Measurements from ENCODE around the gene ANKS1B.

ANKS1B gene

GRCh38 chr12:99960311-99960710, 24.4 kb downstream of the ANKS1B start:
- Histone ChIP-seq H3K4me1 (ENCODE audit: control insufficient read depth, insufficient read depth, low read length) (peaks cover 21% of the 10 kb centered on the region), H3K4me3 (ENCODE audit: low read length) (peak overlapping the region; percentile 66), H3K36me3 (ENCODE audit: control insufficient read depth, insufficient read depth, low read length, severe bottlenecking) (no peaks in the 10 kb centered on the region), H3K9ac (ENCODE audit: low read length) (peak overlapping the region; percentile 37), H3K27me3 (replicated peaks; ENCODE audit: control insufficient read depth, insufficient read depth, low read length) (no peaks in the 10 kb centered on the region), H3K9me3 (ENCODE audit: control insufficient read depth, low read length) (no peaks in the 10 kb centered on the region)
- DNase-seq (ENCODE audit: low read depth), result peak; percentile 52

GRCh38 chr12:99959549-99960170, 25.1 kb downstream of the ANKS1B start:
- H3K27me3 ChIP-seq (replicated peaks; ENCODE audit: control insufficient read depth, insufficient read depth, low read length), result no peaks in the 10 kb centered on the region
- DNase-seq (ENCODE audit: low read depth), result peak; percentile 87
- peak overlapping the region; percentile 66 for H3K4me3 ChIP-seq (ENCODE audit: low read length)
- H3K4me1 ChIP-seq (ENCODE audit: control insufficient read depth, insufficient read depth, low read length), result peaks cover 25% of the 10 kb centered on the region
- H3K9me3 ChIP-seq (ENCODE audit: control insufficient read depth, low read length), result no peaks in the 10 kb centered on the region
- no peaks in the 10 kb centered on the region for H3K36me3 ChIP-seq (ENCODE audit: control insufficient read depth, insufficient read depth, low read length, severe bottlenecking)
- H3K9ac ChIP-seq (ENCODE audit: low read length), result peak overlapping the region; percentile 37

DNA sequence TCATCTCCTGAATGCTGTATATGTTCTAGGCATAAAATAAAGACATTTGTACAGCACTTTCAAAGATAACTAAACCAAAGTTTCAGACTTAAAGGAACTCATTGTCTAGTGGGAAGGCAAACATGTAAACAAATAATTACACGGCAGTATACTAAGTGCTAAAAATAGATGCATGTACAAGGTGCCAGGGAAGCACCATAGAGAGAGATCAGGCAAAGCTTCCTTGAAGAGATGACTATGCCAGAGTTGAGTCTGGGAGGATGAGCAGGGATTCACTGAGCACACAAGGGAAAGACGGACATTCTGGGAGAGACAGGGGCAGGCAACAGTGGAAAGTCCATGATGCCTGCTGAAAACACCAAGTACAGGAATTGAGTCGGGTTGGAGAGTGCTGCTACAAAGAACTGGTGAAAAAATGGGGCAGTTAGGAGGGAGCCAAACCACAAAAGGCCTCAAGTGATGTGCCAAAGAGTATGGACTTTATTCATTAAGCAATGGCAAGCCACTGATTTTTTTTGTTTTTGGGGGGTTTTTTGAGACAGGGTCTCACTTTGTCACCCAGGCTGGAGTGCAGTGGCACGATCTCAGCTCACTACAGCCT, 26.8 kb downstream of the ANKS1B start:
- no peak overlapping the region for H3K9ac ChIP-seq (ENCODE audit: low read length)
- peaks cover 30% of the 10 kb centered on the region for H3K4me1 ChIP-seq (ENCODE audit: control insufficient read depth, insufficient read depth, low read length)
- no peaks in the 10 kb centered on the region for H3K9me3 ChIP-seq (ENCODE audit: control insufficient read depth, low read length)
- DNase-seq (ENCODE audit: low read depth), result no peak
- H3K4me3 ChIP-seq (ENCODE audit: low read length), result no peak overlapping the region
- no peaks in the 10 kb centered on the region for H3K36me3 ChIP-seq (ENCODE audit: control insufficient read depth, insufficient read depth, low read length, severe bottlenecking)
- H3K27me3 ChIP-seq (replicated peaks; ENCODE audit: control insufficient read depth, insufficient read depth, low read length), result no peaks in the 10 kb centered on the region

DNA sequence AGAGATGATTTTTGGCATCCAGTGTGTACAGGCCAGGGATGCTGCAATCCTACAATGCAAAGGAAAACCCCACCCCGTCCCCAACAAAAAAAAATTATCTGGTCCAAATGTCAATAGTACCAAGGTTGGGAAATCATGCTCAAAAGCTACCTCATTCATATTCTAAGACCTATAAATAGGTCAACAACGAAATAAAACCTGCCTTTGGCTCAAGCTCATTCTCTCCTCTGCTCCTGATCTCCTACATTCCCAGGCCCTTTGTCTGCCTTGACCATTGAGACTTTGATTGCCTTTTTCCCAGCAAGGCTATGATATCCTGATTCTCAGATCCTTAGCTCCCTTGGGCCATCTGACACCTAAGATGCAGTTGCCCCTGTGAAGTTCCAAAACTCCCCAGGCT, 30.0 kb downstream of the ANKS1B start:
- H3K36me3 ChIP-seq (ENCODE audit: control insufficient read depth, insufficient read depth, low read length, severe bottlenecking), result no peaks in the 10 kb centered on the region
- DNase-seq (ENCODE audit: low read depth), result no peak
- H3K9ac ChIP-seq (ENCODE audit: low read length), result no peak overlapping the region
- H3K4me3 ChIP-seq (ENCODE audit: low read length), result no peak overlapping the region
- peaks cover 22% of the 10 kb centered on the region for H3K4me1 ChIP-seq (ENCODE audit: control insufficient read depth, insufficient read depth, low read length)
- H3K9me3 ChIP-seq (ENCODE audit: control insufficient read depth, low read length), result no peaks in the 10 kb centered on the region
- no peaks in the 10 kb centered on the region for H3K27me3 ChIP-seq (replicated peaks; ENCODE audit: control insufficient read depth, insufficient read depth, low read length)

GRCh38 chr12:99948370-99948769, 36.4 kb downstream of the ANKS1B start:
- Histone ChIP-seq H3K9me3 (ENCODE audit: control insufficient read depth, low read length) (no peaks in the 10 kb centered on the region), H3K9ac (ENCODE audit: low read length) (no peak overlapping the region), H3K4me1 (ENCODE audit: control insufficient read depth, insufficient read depth, low read length) (no peaks in the 10 kb centered on the region), H3K27me3 (replicated peaks; ENCODE audit: control insufficient read depth, insufficient read depth, low read length) (no peaks in the 10 kb centered on the region), H3K4me3 (ENCODE audit: low read length) (no peak overlapping the region), H3K36me3 (ENCODE audit: control insufficient read depth, insufficient read depth, low read length, severe bottlenecking) (no peaks in the 10 kb centered on the region)
- no peak for DNase-seq (ENCODE audit: low read depth)

DNA sequence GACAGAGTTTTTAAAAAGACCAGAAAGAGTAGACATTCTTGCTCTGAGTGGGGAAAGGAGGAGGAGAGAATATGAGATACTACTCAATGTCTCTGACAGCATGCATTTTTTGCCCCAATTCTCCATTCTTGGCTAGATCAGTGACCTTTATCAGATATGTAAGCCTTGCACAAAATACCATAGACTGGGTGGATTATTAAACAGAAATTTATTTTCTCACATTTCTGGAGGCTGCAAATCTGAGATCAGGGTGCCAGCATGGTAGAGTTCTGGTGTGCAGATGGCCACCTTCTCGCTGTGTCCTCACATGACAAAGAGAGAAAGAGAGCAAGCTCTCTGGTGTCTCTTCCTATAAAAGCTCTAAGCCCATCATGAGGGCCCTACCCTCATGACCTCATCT, 38.6 kb downstream of the ANKS1B start:
- Histone ChIP-seq H3K9ac (ENCODE audit: low read length) (no peak overlapping the region), H3K4me1 (ENCODE audit: control insufficient read depth, insufficient read depth, low read length) (no peaks in the 10 kb centered on the region), H3K36me3 (ENCODE audit: control insufficient read depth, insufficient read depth, low read length, severe bottlenecking) (no peaks in the 10 kb centered on the region), H3K27me3 (replicated peaks; ENCODE audit: control insufficient read depth, insufficient read depth, low read length) (no peaks in the 10 kb centered on the region), H3K9me3 (ENCODE audit: control insufficient read depth, low read length) (no peaks in the 10 kb centered on the region), H3K4me3 (ENCODE audit: low read length) (no peak overlapping the region)
- DNase-seq (ENCODE audit: low read depth), result no peak

- no peak for DNase-seq (ENCODE audit: low read depth)
- H3K9ac ChIP-seq (ENCODE audit: low read length), result no peak overlapping the region
- no peaks in the 10 kb centered on the region for H3K9me3 ChIP-seq (ENCODE audit: control insufficient read depth, low read length)
- H3K36me3 ChIP-seq (ENCODE audit: control insufficient read depth, insufficient read depth, low read length, severe bottlenecking), result no peaks in the 10 kb centered on the region
- no peaks in the 10 kb centered on the region for H3K4me1 ChIP-seq (ENCODE audit: control insufficient read depth, insufficient read depth, low read length)
- no peaks in the 10 kb centered on the region for H3K27me3 ChIP-seq (replicated peaks; ENCODE audit: control insufficient read depth, insufficient read depth, low read length)
- H3K4me3 ChIP-seq (ENCODE audit: low read length), result no peak overlapping the region
Observed at GRCh38 chr12:99935608-99936007, 49.1 kb downstream of the ANKS1B start.

DNA sequence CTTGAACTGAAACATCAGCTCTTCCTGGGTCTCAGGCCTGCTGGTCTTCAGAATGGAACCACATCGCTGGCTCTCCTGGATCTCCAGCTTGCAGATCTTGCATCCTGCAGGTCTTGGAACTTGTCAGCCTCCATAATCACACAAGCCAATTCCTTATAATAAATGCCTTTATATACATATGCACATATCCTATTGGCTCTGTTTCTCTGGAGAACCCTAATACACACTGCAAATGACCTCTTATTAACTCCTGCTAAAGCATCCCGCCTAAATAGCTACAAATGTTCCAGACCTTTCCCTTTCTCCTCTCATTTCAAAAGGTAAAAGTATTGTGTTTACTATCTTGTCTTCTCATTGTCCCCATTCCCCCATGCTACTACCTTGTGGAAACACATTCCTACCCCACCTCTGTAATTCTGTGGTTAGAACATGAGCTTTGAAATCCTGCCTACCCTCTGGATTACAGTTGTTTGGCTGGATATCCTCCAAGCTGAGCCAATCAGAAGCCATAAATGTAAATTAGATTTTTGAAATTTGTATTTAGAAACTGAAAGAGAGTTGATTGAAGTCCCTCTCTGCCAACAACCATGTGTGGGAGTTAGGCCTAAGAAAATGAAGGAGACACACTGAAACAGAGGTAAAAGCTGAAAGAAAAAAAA, 58.1 kb downstream of the ANKS1B start:
- Histone ChIP-seq H3K9ac (ENCODE audit: low read length) (no peak overlapping the region), H3K9me3 (ENCODE audit: control insufficient read depth, low read length) (no peaks in the 10 kb centered on the region), H3K4me1 (ENCODE audit: control insufficient read depth, insufficient read depth, low read length) (no peaks in the 10 kb centered on the region), H3K36me3 (ENCODE audit: control insufficient read depth, insufficient read depth, low read length, severe bottlenecking) (no peaks in the 10 kb centered on the region), H3K27me3 (replicated peaks; ENCODE audit: control insufficient read depth, insufficient read depth, low read length) (no peaks in the 10 kb centered on the region), H3K4me3 (ENCODE audit: low read length) (no peak overlapping the region)
- DNase-seq (ENCODE audit: low read depth), result no peak

DNA sequence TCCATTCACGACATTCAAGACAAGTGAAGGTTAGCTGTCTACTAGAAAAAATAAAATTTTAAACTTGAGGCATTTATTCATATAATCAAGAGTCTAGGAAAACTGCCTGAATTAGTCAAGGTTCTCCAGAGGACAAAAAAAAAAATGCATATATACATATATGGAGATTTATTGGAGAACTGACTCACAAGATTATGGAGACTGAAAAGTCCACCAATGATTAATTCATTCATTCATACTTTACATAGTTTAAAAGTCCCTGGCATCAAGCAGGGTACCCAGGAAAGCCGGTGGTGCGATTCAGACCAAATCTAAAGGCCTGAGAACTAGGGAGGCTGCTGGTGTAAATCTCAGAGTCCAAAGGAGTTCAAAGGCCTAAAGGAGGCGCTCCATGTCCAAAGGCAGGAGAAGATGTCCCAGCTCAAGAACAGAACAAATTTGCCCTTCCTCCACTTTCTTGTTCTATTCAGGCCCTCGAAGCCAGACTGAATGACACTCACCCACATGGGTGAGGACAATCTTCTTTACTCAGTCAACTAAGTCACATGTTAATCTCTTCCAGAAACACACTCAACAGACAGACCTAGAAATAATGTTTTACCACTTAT, 64.3 kb downstream of the ANKS1B start:
- DNase-seq (ENCODE audit: low read depth), result no peak
- Histone ChIP-seq H3K4me3 (ENCODE audit: low read length) (no peak overlapping the region), H3K36me3 (ENCODE audit: control insufficient read depth, insufficient read depth, low read length, severe bottlenecking) (no peaks in the 10 kb centered on the region), H3K4me1 (ENCODE audit: control insufficient read depth, insufficient read depth, low read length) (peaks cover 23% of the 10 kb centered on the region), H3K27me3 (replicated peaks; ENCODE audit: control insufficient read depth, insufficient read depth, low read length) (no peaks in the 10 kb centered on the region), H3K9ac (ENCODE audit: low read length) (no peak overlapping the region), H3K9me3 (ENCODE audit: control insufficient read depth, low read length) (no peaks in the 10 kb centered on the region)

DNA sequence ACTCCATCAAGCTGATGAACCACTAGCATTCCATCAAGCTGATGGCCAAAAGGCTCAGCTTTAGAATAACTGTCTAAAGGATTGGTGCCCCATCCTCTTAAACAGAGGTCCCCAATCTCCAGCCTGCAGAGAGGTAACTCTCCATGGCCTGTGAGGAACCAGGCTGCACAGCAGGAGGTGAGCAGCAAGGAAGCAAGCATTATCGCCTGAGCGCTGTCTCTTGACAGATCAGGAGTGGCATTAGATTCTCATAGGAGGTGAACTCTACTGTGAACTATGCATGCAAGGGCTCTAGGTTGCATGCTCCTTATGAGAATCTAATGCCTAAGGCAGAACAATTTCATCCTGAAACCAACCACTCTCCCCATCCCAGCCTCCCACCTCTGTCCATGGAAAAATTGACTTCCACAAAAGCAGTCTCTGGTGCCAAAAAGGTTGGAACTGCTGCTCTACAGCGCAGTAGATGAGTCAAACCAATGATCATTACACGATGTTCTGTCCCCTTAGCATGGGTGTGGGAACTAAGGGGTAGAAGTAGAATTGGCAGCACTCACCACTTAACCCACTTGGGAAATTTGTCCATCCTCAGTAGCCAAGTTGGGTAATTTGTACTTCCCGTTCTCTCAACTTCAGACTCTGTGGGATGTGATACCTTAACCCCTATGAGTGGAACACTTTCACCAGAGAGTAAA, 66.9 kb downstream of the ANKS1B start:
- H3K27me3 ChIP-seq (replicated peaks; ENCODE audit: control insufficient read depth, insufficient read depth, low read length), result no peaks in the 10 kb centered on the region
- DNase-seq (ENCODE audit: low read depth), result no peak
- H3K4me3 ChIP-seq (ENCODE audit: low read length), result no peak overlapping the region

DNA sequence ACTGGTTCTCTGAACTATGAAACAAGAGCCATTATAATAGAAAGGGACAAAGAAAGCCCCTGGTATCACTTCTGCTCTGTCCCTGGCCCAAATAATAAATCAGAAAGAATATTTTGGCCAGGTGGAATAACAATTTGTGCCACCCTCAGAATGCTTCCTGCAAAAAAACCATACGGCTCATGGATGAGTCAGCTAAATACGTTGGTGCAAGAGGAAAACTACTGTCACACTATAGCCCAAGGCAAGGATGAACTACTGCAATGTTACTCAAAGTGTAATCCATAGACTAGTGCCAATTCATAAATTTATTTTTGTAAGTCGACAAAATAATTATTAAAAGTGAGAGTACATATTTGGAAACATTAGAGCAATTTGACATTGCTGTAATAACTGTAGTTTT, 68.2 kb downstream of the ANKS1B start:
- H3K27me3 ChIP-seq (replicated peaks; ENCODE audit: control insufficient read depth, insufficient read depth, low read length), result no peaks in the 10 kb centered on the region
- no peak overlapping the region for H3K9ac ChIP-seq (ENCODE audit: low read length)
- peak; percentile 47 for DNase-seq (ENCODE audit: low read depth)
- no peaks in the 10 kb centered on the region for H3K9me3 ChIP-seq (ENCODE audit: control insufficient read depth, low read length)
- no peaks in the 10 kb centered on the region for H3K36me3 ChIP-seq (ENCODE audit: control insufficient read depth, insufficient read depth, low read length, severe bottlenecking)
- no peak overlapping the region for H3K4me3 ChIP-seq (ENCODE audit: low read length)
- H3K4me1 ChIP-seq (ENCODE audit: control insufficient read depth, insufficient read depth, low read length), result peaks cover 38% of the 10 kb centered on the region

More for the DNA sequence above, 66.9 kb downstream of the ANKS1B start:
- Histone ChIP-seq H3K4me1 (ENCODE audit: control insufficient read depth, insufficient read depth, low read length) (peaks cover 32% of the 10 kb centered on the region), H3K9me3 (ENCODE audit: control insufficient read depth, low read length) (no peaks in the 10 kb centered on the region), H3K9ac (ENCODE audit: low read length) (no peak overlapping the region), H3K36me3 (ENCODE audit: control insufficient read depth, insufficient read depth, low read length, severe bottlenecking) (no peaks in the 10 kb centered on the region)
